Activated naive CD4-positive, alpha-beta T cell treated with anti-CD3 and anti-CD28 coated beads for 36 hours (primary cell): ENCODE measurements around the gene SPIN1. TPM values are rescaled to one million over a fixed set of nuclear protein-coding genes. Genes with fewer than 3 reads are reported as not detected.

Experiments used
- CTCF ChIA-PET: fragments of 350-600 bp; sonication (Branson Sonifier 250); formaldehyde crosslinking; loops from one replicate; lab custom pipeline; 2021; ENCODE audit warnings: antibody characterized with exemption; lab: Charles Lee
- DNase-seq: peaks from one replicate; pipeline ENCODE4 v3.0.0-alpha.2; 2020
- H3K27ac Mint-ChIP-seq: one replicate; pipeline ENCODE4 v1.8.0; 2021; ENCODE audit warnings: mild to moderate bottlenecking, mixed read lengths
- H3K27me3 Mint-ChIP-seq: one replicate; pipeline ENCODE4 v1.8.0; 2021; ENCODE audit warnings: low read depth, mixed read lengths
- H3K36me3 Mint-ChIP-seq: one replicate; pipeline ENCODE4 v1.8.0; 2021; ENCODE audit warnings: low read depth, mixed read lengths
- H3K4me1 Mint-ChIP-seq: one replicate; pipeline ENCODE4 v1.8.0; 2021; ENCODE audit warnings: low read depth, mixed read lengths
- H3K4me3 Mint-ChIP-seq: one replicate; pipeline ENCODE4 v1.8.0; 2021; ENCODE audit warnings: mild to moderate bottlenecking, moderate library complexity, mixed read lengths
- H3K9me3 Mint-ChIP-seq: one replicate; pipeline ENCODE4 v1.8.0; 2021; ENCODE audit warnings: mixed read lengths
- intact Hi-C: fragments of 100-400 bp; cut with micrococcal nuclease; formaldehyde crosslinking; loops from one replicate; pipeline ENCODE4 v1.15.1; 2023
- total RNA-seq, 2 experiments: library from RNA; stranded (reverse); gene quantifications; one replicate each; pipeline ENCODE4 v1.2.3, GENCODE V29; 2021

SPIN1 gene
- total RNA-seq, 2 experiments from 2014 or later = 20.2 to 21.4 TPM

DNA sequence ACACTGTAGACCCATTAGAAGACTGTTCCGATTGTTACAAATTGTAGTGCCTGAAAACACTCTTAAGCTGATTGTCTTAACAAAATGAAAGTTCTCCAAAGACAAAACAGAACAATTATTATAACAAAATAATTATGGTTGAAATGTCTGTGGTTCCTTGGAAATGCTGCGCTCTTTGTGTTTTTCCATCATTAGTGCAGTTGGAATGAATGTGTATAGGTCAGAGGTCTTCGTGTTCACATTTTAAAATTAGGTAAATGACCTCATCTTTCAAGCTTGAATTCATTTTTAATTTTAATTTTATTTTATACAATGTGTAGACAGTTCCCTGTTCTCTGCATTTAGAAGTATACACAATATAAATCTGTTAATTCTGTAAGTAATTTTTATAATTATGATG, 90.0 kb downstream of the SPIN1 start:
- CTCF ChIA-PET = no interaction called here

GRCh38 chr9:88481933-88482332, 93.7 kb downstream of the SPIN1 start:
- Mint-ChIP-seq H3K27me3 (no peaks in the 10 kb centered on the region), H3K9me3 (no peaks in the 10 kb centered on the region), H3K27ac (no peak overlapping the region), H3K36me3 (peaks cover 4% of the 10 kb centered on the region), H3K4me3 (no peak overlapping the region), H3K4me1 (peaks cover 10% of the 10 kb centered on the region)
- DNase-seq = no peak
- intact Hi-C loops = no loop called here
- CTCF ChIA-PET = no interaction called here

More for the DNA sequence above, 90.0 kb downstream of the SPIN1 start:
- H3K27me3 Mint-ChIP-seq = no peaks in the 10 kb centered on the region
- intact Hi-C loops = loop anchor here (5.0 to 10.0 kb wide), 3 partner anchors 99 to 773 kb away; no protein-coding TSS in a partner anchor
- peaks cover 18% of the 10 kb centered on the region for H3K4me1 Mint-ChIP-seq
- no peak overlapping the region for H3K4me3 Mint-ChIP-seq
- DNase-seq = no peak
- H3K36me3 Mint-ChIP-seq = peaks cover 5% of the 10 kb centered on the region
- no peaks in the 10 kb centered on the region for H3K9me3 Mint-ChIP-seq
- no peak overlapping the region for H3K27ac Mint-ChIP-seq

DNA sequence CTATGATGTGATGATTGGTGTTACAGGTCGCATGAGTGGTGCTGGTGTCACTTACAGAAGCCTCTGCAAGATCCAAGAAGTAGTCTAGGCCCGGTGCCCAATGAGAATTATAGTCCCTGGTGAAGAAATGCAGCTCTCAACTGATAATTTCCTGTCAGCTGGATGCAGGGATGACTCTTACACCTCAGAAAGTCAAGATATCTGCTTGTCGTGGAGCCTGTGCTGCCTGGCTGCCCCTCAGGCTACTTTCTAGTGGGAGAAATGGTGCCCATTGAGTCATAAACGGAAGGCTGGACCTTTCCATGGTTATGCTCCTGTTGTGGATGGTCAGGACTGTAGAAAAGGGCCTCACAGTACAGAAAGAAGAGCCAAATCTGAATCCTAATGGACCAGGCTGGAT, 99.9 kb downstream of the SPIN1 start:
- no peak for DNase-seq
- H3K9me3 Mint-ChIP-seq = no peaks in the 10 kb centered on the region
- intact Hi-C loops = no loop called here
- H3K27ac Mint-ChIP-seq = no peak overlapping the region
- H3K4me1 Mint-ChIP-seq = no peaks in the 10 kb centered on the region
- H3K36me3 Mint-ChIP-seq = no peaks in the 10 kb centered on the region
- CTCF ChIA-PET = no interaction called here
- no peaks in the 10 kb centered on the region for H3K27me3 Mint-ChIP-seq
- H3K4me3 Mint-ChIP-seq = no peak overlapping the region

DNA sequence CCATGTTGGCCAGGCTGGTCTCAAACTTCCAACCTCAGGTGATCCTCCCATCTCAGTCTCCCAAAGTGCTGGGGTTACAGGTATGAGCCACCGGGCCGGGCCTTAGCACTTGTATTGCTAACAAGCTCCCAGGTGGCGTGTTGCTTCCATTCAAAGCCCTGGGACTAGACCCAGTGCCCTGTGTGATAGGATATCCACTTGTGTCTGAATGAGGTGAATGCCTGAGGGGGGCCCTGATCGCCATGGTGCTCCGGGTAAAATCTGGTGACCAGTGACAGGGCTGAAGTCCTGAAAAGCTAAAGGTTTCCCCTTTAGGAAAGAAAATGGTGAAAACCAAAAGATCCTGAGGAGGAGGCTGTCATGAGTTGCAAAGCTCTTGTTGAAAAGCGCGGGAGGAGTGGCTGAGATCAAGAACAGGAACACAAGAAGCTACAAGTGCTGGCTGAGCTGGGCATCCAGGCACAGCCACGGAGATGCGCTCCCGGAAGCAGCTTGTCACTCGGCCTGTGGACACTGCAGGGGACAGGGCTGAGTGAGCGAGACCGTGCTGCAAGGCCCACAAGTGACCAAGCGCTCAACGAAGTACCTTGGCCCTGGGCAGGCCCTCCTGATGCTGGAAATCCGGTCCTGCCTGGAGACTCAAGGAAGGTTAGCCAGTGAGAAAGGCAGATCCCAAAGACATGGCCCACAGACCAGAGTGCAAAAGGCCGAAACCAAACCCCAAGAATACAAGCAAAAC, 106.9 kb downstream of the SPIN1 start:
- no peak for DNase-seq
- Mint-ChIP-seq H3K9me3 (no peaks in the 10 kb centered on the region), H3K27me3 (no peaks in the 10 kb centered on the region), H3K27ac (no peak overlapping the region), H3K36me3 (no peaks in the 10 kb centered on the region), H3K4me1 (no peaks in the 10 kb centered on the region), H3K4me3 (no peak overlapping the region)
- CTCF ChIA-PET = interaction anchor here (0.7 kb wide), 1 partner anchor 18 kb away, joined by 3 read pairs; no protein-coding TSS in a partner anchor
- intact Hi-C loops = no loop called here

GRCh38 chr9:88497224-88497623, 109.0 kb downstream of the SPIN1 start:
- Mint-ChIP-seq H3K27me3 (no peaks in the 10 kb centered on the region), H3K9me3 (no peaks in the 10 kb centered on the region), H3K36me3 (no peaks in the 10 kb centered on the region), H3K4me3 (no peak overlapping the region), H3K4me1 (no peaks in the 10 kb centered on the region), H3K27ac (no peak overlapping the region)
- CTCF ChIA-PET = no interaction called here
- DNase-seq = no peak
- intact Hi-C loops = no loop called here

- no peaks in the 10 kb centered on the region for H3K36me3 Mint-ChIP-seq
- no peaks in the 10 kb centered on the region for H3K9me3 Mint-ChIP-seq
- H3K27me3 Mint-ChIP-seq = no peaks in the 10 kb centered on the region
- CTCF ChIA-PET = interaction anchor here (0.6 to 1.2 kb wide), 2 partner anchors 15 to 329 kb away, joined by 3 to 4 read pairs; no protein-coding TSS in a partner anchor
- no peak overlapping the region for H3K4me3 Mint-ChIP-seq
- no peaks in the 10 kb centered on the region for H3K4me1 Mint-ChIP-seq
- intact Hi-C loops = no loop called here
- no peak for DNase-seq
- H3K27ac Mint-ChIP-seq = no peak overlapping the region
Measured at GRCh38 chr9:88498880-88499279, 110.6 kb downstream of the SPIN1 start.

DNA sequence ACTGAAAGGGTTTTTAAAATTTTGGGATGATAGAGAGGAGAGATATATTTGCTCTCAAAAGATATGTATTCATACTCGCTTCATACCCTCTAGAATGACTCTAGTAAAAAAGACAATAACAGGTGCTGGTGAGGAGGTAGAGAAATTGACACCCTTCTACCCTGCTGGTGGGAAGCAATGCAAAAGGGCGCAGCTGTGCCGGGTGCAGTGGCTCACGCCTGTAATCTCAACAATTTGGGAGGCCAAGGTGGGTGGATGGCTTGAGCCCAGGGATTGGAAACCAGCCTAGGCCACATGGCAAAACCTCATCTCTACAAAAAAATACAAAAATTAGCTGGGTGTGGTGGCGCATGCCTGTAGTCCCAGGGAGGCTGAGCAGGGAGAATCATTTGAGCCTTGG, 112.8 kb downstream of the SPIN1 start:
- no peaks in the 10 kb centered on the region for H3K27me3 Mint-ChIP-seq
- CTCF ChIA-PET = no interaction called here
- no peak overlapping the region for H3K27ac Mint-ChIP-seq

DNA sequence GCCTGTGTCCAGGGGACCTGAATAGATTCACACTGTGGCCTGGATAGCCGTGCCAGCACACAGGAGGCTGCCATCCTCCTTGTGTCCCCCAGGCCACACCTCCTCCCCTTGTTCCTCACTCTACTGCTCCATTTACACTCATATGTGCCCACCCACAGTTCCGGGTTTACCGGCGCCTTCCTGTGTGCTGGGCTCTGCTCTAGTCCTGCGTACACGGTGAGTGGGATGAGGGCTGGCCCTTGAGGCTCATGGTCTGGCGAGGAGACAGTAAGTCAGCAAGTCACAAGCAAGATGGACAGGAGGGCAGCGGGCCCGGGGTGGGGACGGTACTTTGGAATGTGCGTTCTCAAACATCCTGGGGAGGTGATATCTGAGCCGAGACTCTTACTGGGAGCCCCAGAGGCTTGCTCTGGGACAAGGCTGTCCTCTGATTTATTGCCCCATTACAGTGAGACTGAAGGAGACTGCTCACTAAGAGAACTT, 114.3 kb downstream of the SPIN1 start:
- H3K27me3 Mint-ChIP-seq = no peaks in the 10 kb centered on the region
- no peaks in the 10 kb centered on the region for H3K36me3 Mint-ChIP-seq
- no peak for DNase-seq
- no peak overlapping the region for H3K27ac Mint-ChIP-seq
- no peaks in the 10 kb centered on the region for H3K9me3 Mint-ChIP-seq
- CTCF ChIA-PET = no interaction called here
- no peak overlapping the region for H3K4me3 Mint-ChIP-seq
- intact Hi-C loops = no loop called here
- no peaks in the 10 kb centered on the region for H3K4me1 Mint-ChIP-seq

More for the DNA sequence above, 112.8 kb downstream of the SPIN1 start:
- no peak overlapping the region for H3K4me3 Mint-ChIP-seq
- intact Hi-C loops = no loop called here
- no peaks in the 10 kb centered on the region for H3K4me1 Mint-ChIP-seq
- no peaks in the 10 kb centered on the region for H3K36me3 Mint-ChIP-seq
- no peak for DNase-seq
- H3K9me3 Mint-ChIP-seq = no peaks in the 10 kb centered on the region

- Mint-ChIP-seq H3K4me3 (no peak overlapping the region), H3K27ac (no peak overlapping the region), H3K27me3 (no peaks in the 10 kb centered on the region), H3K4me1 (no peaks in the 10 kb centered on the region), H3K9me3 (no peaks in the 10 kb centered on the region), H3K36me3 (no peaks in the 10 kb centered on the region)
- intact Hi-C loops = no loop called here
- no peak for DNase-seq
- CTCF ChIA-PET = no interaction called here
Measured at GRCh38 chr9:88503081-88503844, 115.0 kb downstream of the SPIN1 start.

GRCh38 chr9:88503845-88504764, 115.9 kb downstream of the SPIN1 start:
- H3K4me3 Mint-ChIP-seq = no peak overlapping the region
- intact Hi-C loops = no loop called here
- H3K4me1 Mint-ChIP-seq = no peaks in the 10 kb centered on the region
- H3K36me3 Mint-ChIP-seq = no peaks in the 10 kb centered on the region
- H3K27ac Mint-ChIP-seq = no peak overlapping the region
- H3K27me3 Mint-ChIP-seq = no peaks in the 10 kb centered on the region
- no peak for DNase-seq
- CTCF ChIA-PET = no interaction called here
- no peaks in the 10 kb centered on the region for H3K9me3 Mint-ChIP-seq

DNA sequence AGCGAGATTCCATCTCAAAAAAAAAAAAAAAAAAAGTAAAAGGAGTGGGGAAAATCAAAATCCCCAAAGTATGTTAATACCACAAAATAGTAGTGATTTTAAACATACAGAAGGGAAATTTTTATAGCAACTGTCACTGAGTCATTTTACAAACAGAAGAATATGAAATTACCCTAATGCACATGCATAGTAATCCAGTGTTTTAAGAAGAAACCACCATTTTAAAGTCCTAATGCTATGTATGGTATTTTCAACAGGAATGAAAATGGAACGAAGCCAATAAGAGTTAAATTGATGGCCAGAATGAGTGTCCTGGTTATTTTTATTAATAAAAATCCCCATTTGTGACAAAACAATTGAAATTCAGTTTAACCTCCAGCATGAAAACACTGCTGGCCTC, 120.1 kb downstream of the SPIN1 start:
- CTCF ChIA-PET = no interaction called here
- Mint-ChIP-seq H3K4me3 (no peak overlapping the region), H3K9me3 (no peaks in the 10 kb centered on the region), H3K27me3 (no peaks in the 10 kb centered on the region), H3K36me3 (no peaks in the 10 kb centered on the region), H3K4me1 (no peaks in the 10 kb centered on the region), H3K27ac (no peak overlapping the region)
- no peak for DNase-seq
- intact Hi-C loops = no loop called here

DNA sequence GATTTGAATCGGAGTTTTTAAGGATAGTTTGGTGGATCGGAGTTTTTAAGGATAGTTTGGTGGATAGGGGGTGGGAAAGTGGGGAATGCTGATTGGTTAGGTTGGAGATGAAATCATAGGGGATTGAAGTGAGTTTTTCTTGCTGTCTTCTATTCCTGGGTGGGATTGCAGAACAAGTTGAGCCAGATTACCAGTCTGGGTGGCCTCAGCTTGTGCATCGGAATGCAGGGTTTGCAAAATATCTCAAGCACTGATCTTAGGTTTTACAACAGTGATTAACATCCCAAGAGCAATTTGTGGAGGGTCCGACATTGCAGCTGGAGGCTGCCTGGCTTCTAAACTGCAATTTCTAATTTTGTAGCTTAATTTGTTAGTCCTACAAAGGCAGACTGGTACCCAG, 123.7 kb downstream of the SPIN1 start:
- DNase-seq = no peak
- Mint-ChIP-seq H3K9me3 (no peaks in the 10 kb centered on the region), H3K27ac (no peak overlapping the region), H3K36me3 (no peaks in the 10 kb centered on the region), H3K4me1 (no peaks in the 10 kb centered on the region), H3K27me3 (no peaks in the 10 kb centered on the region), H3K4me3 (no peak overlapping the region)
- CTCF ChIA-PET = no interaction called here
- intact Hi-C loops = no loop called here
